Psoas muscle (tissue), 8 donors: ENCODE results near the gene SEC14L6. TPM values are rescaled to one million over a fixed set of nuclear protein-coding genes. Genes with fewer than 3 reads are reported as not detected.
A peak's percentile ranks its signal among the peaks of the same experiment; 100 is the strongest.

Experiments
- ATAC-seq, 4 donors: fragments of 200-7000 bp; cut with Tn5 transposase; one replicate each; pipeline ENCODE4 v1.9.1; 2020; ENCODE audit warnings: moderate library complexity in 3 of 4, mild to moderate bottlenecking in 2 of 4
- DNase-seq, 2 donors: peaks; one replicate each; pipeline ENCODE4 v3.0.0-alpha.2; 2020
- H3K27ac ChIP-seq: fragments of 200-600 bp; one replicate; pipeline ENCODE4 v1.8.0; 2022
- H3K27me3 ChIP-seq, 3 donors: fragments of 200-600 bp in 1 of 3; one replicate each; pipeline versions ENCODE4 v1.6.1 to v1.8.0; 2013 to 2022; ENCODE audit warnings: low read length in 2 of 3, mild to moderate bottlenecking in 2 of 3, moderate library complexity in 1 of 3; ENCODE audit not compliant: insufficient read depth in 3 of 3
- H3K36me3 ChIP-seq, 2 donors: fragments of 200-600 bp in 1 of 2; one replicate each; pipeline versions ENCODE4 v1.6.1 to v1.8.0; 2013 to 2022; ENCODE audit warnings: low read depth in 1 of 2, mild to moderate bottlenecking in 1 of 2, moderate library complexity in 1 of 2; ENCODE audit not compliant: insufficient read depth in 1 of 2
- H3K4me1 ChIP-seq: fragments of 200-600 bp; one replicate; pipeline ENCODE4 v1.8.0; 2022
- H3K4me3 ChIP-seq: fragments of 200-600 bp; one replicate; pipeline ENCODE4 v1.8.0; 2022; ENCODE audit warnings: mild to moderate bottlenecking
- H3K9me3 ChIP-seq: fragments of 200-600 bp; one replicate; pipeline ENCODE4 v1.8.0; 2022
- CTCF ChIP-seq: fragments of 200-600 bp; IDR thresholded peaks from one replicate; pipeline ENCODE4 v1.8.0; 2022; ENCODE audit warnings: antibody characterized with exemption
- WGBS, 3 donors: extraction: QIAGEN DNeasy Blood & Tissue Kit; methylation state at CpG; one replicate each; pipeline versions ENCODE4 v1.1.6 to v1.1.7; 2013; 5-methylcytosine and 5-hydroxymethylcytosine counted together
- intact Hi-C, 2 donors: fragments of 100-400 bp; cut with DNase I; formaldehyde crosslinking; loops; one replicate each; pipeline versions ENCODE4 v1.11.0 to v1.14.2; 2022
- polyA plus RNA-seq, 3 donors: library from polyadenylated mRNA; stranded (reverse); fragments of 200-250 nt; gene quantifications; one replicate each; pipeline ENCODE4 v1.2.3, GENCODE V29; 2013
- total RNA-seq, 4 donors: library from RNA; stranded (reverse); fragmentation: NEBNext Ultra II Directional in 2 of 4; extraction: Animal tissue kit (Norgen Biotek cat#: 25700) in 2 of 4; gene quantifications; one replicate each; pipeline versions ENCODE4 v1.2.1 to v1.2.4, GENCODE V29; 2021 to 2023
- donor health status: healthy with polysubstance abuse.
- donor health status: DM: no; HTN: no; CAD: no; lungs with moderate emphysema.
- donor health status: Bipolar disorder and iron deficiency.
- donor health status: healthy.
- donor health status: DM: yes; HTN: yes; CAD: no.
- donor health status: DM: no; HTN: no; CAD: no.
- donor health status: DM: no; HTN: no; CAD: no.
- donor health status: DM: yes; HTN: yes; CAD: no.

The SEC14L6 gene
- total and polyA plus RNA-seq, 7 donors: not detected

- no peak for TF ChIP-seq CTCF
- ATAC-seq (peak; percentile 53 to 89 (median 63)), DNase-seq (peak in 1 of 2 donors; percentile 45)
- 22 to 29% (median 23%) methylated on average over 7 of the region's 7 CpGs for WGBS, 3 donors
- Histone ChIP-seq H3K27ac (peak overlapping the region; percentile 23), H3K4me1 (peaks cover 13% of the 10 kb centered on the region), H3K9me3 (no peaks in the 10 kb centered on the region), H3K36me3 (peaks cover 0 to 35% of the 10 kb centered on the region in 2 donors), H3K27me3 (no peaks in the 10 kb centered on the region), H3K4me3 (no peak overlapping the region)
- intact Hi-C loops: loop anchor here in 1 of 2 donors (10.0 kb wide), 1 partner anchor 59 kb away; no protein-coding TSS in a partner anchor
Measured at GRCh38 chr22:30573594-30574094, 27.1 kb upstream of the SEC14L6 start.

- Histone ChIP-seq H3K4me1 (peaks cover 13% of the 10 kb centered on the region), H3K27me3 (no peaks in the 10 kb centered on the region), H3K27ac (no peak overlapping the region), H3K4me3 (no peak overlapping the region), H3K36me3 (peaks cover 0 to 29% of the 10 kb centered on the region in 2 donors), H3K9me3 (no peaks in the 10 kb centered on the region)
- intact Hi-C loops: loop anchor here in 1 of 2 donors (10.0 kb wide), 1 partner anchor 58 kb away; no protein-coding TSS in a partner anchor
- 25 to 44% (median 28%) methylated on average over 12 of the region's 12 CpGs for WGBS, 3 donors
- DNase-seq (peak in 1 of 2 donors; percentile 43), ATAC-seq (peak in 2 of 4 donors; percentile 9 to 25)
- TF ChIP-seq CTCF: no peak
Measured at GRCh38 chr22:30572840-30573593, 26.5 kb upstream of the SEC14L6 start.

- no peaks in the 10 kb centered on the region for H3K27me3 ChIP-seq
- no peak for TF ChIP-seq CTCF
- DNase-seq (peak in 1 of 2 donors; percentile 12), ATAC-seq (no peak)
- H3K27ac ChIP-seq: no peak overlapping the region
- H3K36me3 ChIP-seq: peaks cover 0 to 21% of the 10 kb centered on the region in 2 donors
- H3K4me1 ChIP-seq: peaks cover 13% of the 10 kb centered on the region
- intact Hi-C loops: loop anchor here in 1 of 2 donors (10.0 kb wide), 1 partner anchor 57 kb away; no protein-coding TSS in a partner anchor
- no peaks in the 10 kb centered on the region for H3K9me3 ChIP-seq
- WGBS, 3 donors: 79 to 89% (median 83%) methylated on average over 6 of the region's 6 CpGs
- no peak overlapping the region for H3K4me3 ChIP-seq
Measured at GRCh38 chr22:30572210-30572609, 25.7 kb upstream of the SEC14L6 start.

GRCh38 chr22:30569674-30570202 lies 23.2 kb upstream of the SEC14L6 start:
- 91 to 93% (median 91%) methylated on average over 9 to 10 of the region's 10 CpGs for WGBS, 3 donors
- no peak for TF ChIP-seq CTCF
- intact Hi-C loops: loop anchor here in 1 of 2 donors (10.0 kb wide), 1 partner anchor 55 kb away; no protein-coding TSS in a partner anchor

More at GRCh38 chr22:30569674-30570202, 23.2 kb upstream of the SEC14L6 start:
- Histone ChIP-seq H3K9me3 (no peaks in the 10 kb centered on the region), H3K4me1 (peaks cover 13% of the 10 kb centered on the region), H3K36me3 (no peaks in the 10 kb centered on the region), H3K27me3 (no peaks in the 10 kb centered on the region), H3K27ac (no peak overlapping the region), H3K4me3 (no peak overlapping the region)
- no peak for ATAC-seq
- DNase-seq: no peak
